Stimulated activated CD4-positive, alpha-beta T cell treated with anti-CD3 and anti-CD28 coated beads, TNF-alpha, amount 100 ng/mL, for 4 hours (primary cell): ENCODE data around the gene DENND4A.

Source experiments
- DNase-seq, 3 experiments: peaks; one replicate each; pipeline ENCODE4 v3.0.0-alpha.2; 2020; ENCODE audit warnings: low read depth in 3 of 3

Gene DENND4A

GRCh38 chr15:65792138-65792987 lies at the start of gene DENND4A:
Gene DENND4A, minus strand, starts transcription at chr15:65792293. Its CDS starts 35,843 bp downstream, at chr15:65756450.
- peak; percentile 95 to 98 (median 98) for DNase-seq

- DNase-seq, result no peak
These were observed 49.2 kb upstream of the DENND4A start for GRCh38 chr15:65841121-65841930.

GRCh38 chr15:65839985-65840384 lies 47.9 kb upstream of the DENND4A start:
- no peak for DNase-seq

GRCh38 chr15:65839354-65839901 lies 47.3 kb upstream of the DENND4A start:
- no peak for DNase-seq

GRCh38 chr15:65837301-65838294 lies 45.5 kb upstream of the DENND4A start:
- DNase-seq, result no peak

- no peak for DNase-seq
These were observed 44.6 kb upstream of the DENND4A start for GRCh38 chr15:65836665-65837064.

- no peak for DNase-seq
These were observed 43.4 kb upstream of the DENND4A start for GRCh38 chr15:65835447-65835846.

- DNase-seq, result no peak
These were observed 42.6 kb upstream of the DENND4A start for GRCh38 chr15:65834603-65835282.

GRCh38 chr15:65833501-65834205 lies 41.6 kb upstream of the DENND4A start:
- no peak for DNase-seq

GRCh38 chr15:65832549-65833364 lies 40.7 kb upstream of the DENND4A start:
- DNase-seq, result peak in 2 of 3 experiments; percentile 18 to 26

GRCh38 chr15:65829130-65829764 lies 37.2 kb upstream of the DENND4A start:
- DNase-seq, result no peak

GRCh38 chr15:65828585-65828984 lies 36.5 kb upstream of the DENND4A start:
- DNase-seq, result no peak

GRCh38 chr15:65827065-65827464 lies 35.0 kb upstream of the DENND4A start:
- no peak for DNase-seq

GRCh38 chr15:65824941-65825544 lies 33.0 kb upstream of the DENND4A start:
- no peak for DNase-seq

GRCh38 chr15:65824031-65824743 lies 32.1 kb upstream of the DENND4A start:
- DNase-seq, result no peak

- DNase-seq, result no peak
These were observed 30.2 kb upstream of the DENND4A start for GRCh38 chr15:65822316-65822715.

- DNase-seq, result no peak
These were observed 29.0 kb upstream of the DENND4A start for GRCh38 chr15:65821070-65821469.

GRCh38 chr15:65819563-65819960 lies 27.5 kb upstream of the DENND4A start:
- no peak for DNase-seq
